Endothelial cell of umbilical vein (primary cell): ENCODE data around the gene TMEM167B. TPM values are rescaled to one million over a fixed set of nuclear protein-coding genes. Genes with fewer than 3 reads are reported as not detected.

Experiments used
- BruUV-seq: library from RNA; stranded (reverse); fragments of 400-500 nt; replicated peaks from 2 replicates; lab custom pipeline; 2021; lab: Mats Ljungman, UMichigan
- CTCF ChIA-PET: fragments of 300-600, 350-600 bp; sonication (Branson Sonifier 250); formaldehyde crosslinking; loops from one replicate; lab custom pipeline; 2021; ENCODE audit warnings: antibody characterized with exemption, inconsistent platforms; lab: Charles Lee
- POLR2A ChIA-PET: fragments of 300-600, 350-600 bp; sonication (Branson Sonifier 250); formaldehyde crosslinking; loops from one replicate; lab custom pipeline; 2021; ENCODE audit warnings: antibody characterized with exemption, inconsistent platforms; lab: Charles Lee
- DNase-seq: peaks from one replicate; pipeline ENCODE4 v3.0.0-alpha.2; 2011; ENCODE audit warnings: low read depth, low spot score
- FAIRE-seq: peaks from 2 replicates; lab custom pipeline; 2011; peaks lifted over from hg19 to GRCh38; lab: Jason Lieb, UNC
- H2AFZ ChIP-seq: 2 replicates; pipeline ENCODE4 v1.6.0; 2012; ENCODE audit warnings: low read depth, low read length, control low read depth, inconsistent platforms
- H3K27ac ChIP-seq: 2 replicates; pipeline ENCODE4 v1.5.1; 2011; ENCODE audit warnings: low read depth, mild to moderate bottlenecking, control low read depth, low read length, moderate library complexity; ENCODE audit not compliant: insufficient read depth
- H3K27me3 ChIP-seq, 2 experiments: 2 replicates each; pipeline versions ENCODE4 v1.6.0 to v1.6.1; 2011; ENCODE audit warnings: low read length in 2 of 2, mixed read lengths in 1 of 2; ENCODE audit not compliant: control insufficient read depth in 2 of 2, insufficient read depth in 2 of 2
- H3K36me3 ChIP-seq, 2 experiments: 2 replicates in 1 of 2; 3 replicates in 1 of 2; pipeline ENCODE4 v1.5.1; 2011; ENCODE audit warnings: low read length in 2 of 2, mild to moderate bottlenecking in 1 of 2, moderate library complexity in 1 of 2; ENCODE audit not compliant: control insufficient read depth in 2 of 2, insufficient read depth in 2 of 2; ENCODE audit errors: extremely low read depth in 1 of 2
- H3K4me1 ChIP-seq: 3 replicates; pipeline ENCODE4 v1.5.1; 2011; ENCODE audit warnings: mild to moderate bottlenecking, low read length; ENCODE audit not compliant: control insufficient read depth, insufficient read depth; ENCODE audit errors: extremely low read depth
- H3K4me2 ChIP-seq: 2 replicates; pipeline ENCODE4 v1.6.1; 2011; ENCODE audit warnings: low read length, control low read depth, mixed read lengths; ENCODE audit not compliant: insufficient read depth
- H3K4me3 ChIP-seq, 3 experiments: fragments of 200-600 bp in 1 of 3; sonication (generic), shearing (Covaris generic) in 1 of 3; replicated peaks in 1 of 3; 2 replicates each; pipeline ENCODE4 v1.5.1; 2011 to 2016; ENCODE audit warnings: control low read depth in 3 of 3, low read length in 3 of 3, mild to moderate bottlenecking in 2 of 3, inconsistent platforms in 1 of 3, low read depth in 1 of 3, moderate library complexity in 1 of 3; ENCODE audit not compliant: insufficient read depth in 1 of 3
- H3K79me2 ChIP-seq: 2 replicates; pipeline ENCODE4 v1.6.0; 2012; ENCODE audit warnings: low read length, inconsistent platforms; ENCODE audit not compliant: control insufficient read depth, insufficient read depth
- H3K9ac ChIP-seq: replicated peaks from 2 replicates; pipeline ENCODE3; 2011; ENCODE audit warnings: low read length, control low read depth; ENCODE audit not compliant: insufficient read depth; ENCODE audit errors: extremely low read depth
- H3K9me1 ChIP-seq: replicated peaks from 3 replicates; pipeline ENCODE4 v1.6.0; 2011; ENCODE audit warnings: mild to moderate bottlenecking, low read length; ENCODE audit not compliant: control insufficient read depth, insufficient read depth; ENCODE audit errors: extremely low read depth
- H3K9me3 ChIP-seq: replicated peaks from 2 replicates; pipeline ENCODE4 v1.5.1; 2012; ENCODE audit warnings: low read length, inconsistent platforms; ENCODE audit not compliant: control insufficient read depth, insufficient read depth
- H4K20me1 ChIP-seq: replicated peaks from 2 replicates; pipeline ENCODE3; 2011; ENCODE audit warnings: mild to moderate bottlenecking, low read length; ENCODE audit not compliant: control insufficient read depth, insufficient read depth; ENCODE audit errors: extremely low read depth
- CTCF ChIP-seq, 2 donors: IDR thresholded peaks; 1 replicate in 1 of 2; 2 replicates in 1 of 2; pipeline ENCODE4 v1.5.1; 2011; ENCODE audit warnings: low read length in 2 of 2, mild to moderate bottlenecking in 2 of 2, moderate library complexity in 2 of 2, control low read depth in 1 of 2, inconsistent platforms in 1 of 2, low read depth in 1 of 2; ENCODE audit not compliant: insufficient read depth in 1 of 2; ENCODE audit errors: extremely low read depth in 1 of 2
- EZH2 ChIP-seq: IDR thresholded peaks from 2 replicates; pipeline ENCODE4 v1.6.1; 2012; ENCODE audit warnings: borderline replicate concordance, low read depth, mild to moderate bottlenecking, moderate library complexity, low read length, inconsistent platforms; ENCODE audit not compliant: severe bottlenecking
- FOS ChIP-seq: IDR thresholded peaks from 2 replicates; pipeline ENCODE4 v1.6.1; 2011; ENCODE audit warnings: mild to moderate bottlenecking, low read length, moderate library complexity, borderline replicate concordance; ENCODE audit not compliant: insufficient read depth
- MAX ChIP-seq: IDR thresholded peaks from 2 replicates; pipeline ENCODE4 v1.6.1; 2011; ENCODE audit not compliant: insufficient read depth, insufficient read length
- MYC ChIP-seq: IDR thresholded peaks from one replicate; pipeline ENCODE4 v1.6.1; 2011; ENCODE audit warnings: mild to moderate bottlenecking, low read depth, low read length
- POLR2A ChIP-seq: IDR thresholded peaks from 2 replicates; pipeline ENCODE4 v1.6.1; 2012; ENCODE audit warnings: low read depth, mild to moderate bottlenecking, control low read depth, low read length
- POLR2AphosphoS5 ChIP-seq: IDR thresholded peaks from 2 replicates; pipeline ENCODE4 v1.6.1; 2012; ENCODE audit warnings: low read depth, mild to moderate bottlenecking, control low read depth, low read length, moderate library complexity; ENCODE audit not compliant: insufficient read depth
- dilution Hi-C: fragments of 300-500 bp; cut with MboI; formaldehyde crosslinking; loops from one replicate; pipeline ENCODE4 v1.15.0; 2019; ENCODE audit warnings: low sequenced_read_pairs; ENCODE audit not compliant: extremely low pct_ligation_motif_present
- intact Hi-C: fragments of 100-400 bp; cut with micrococcal nuclease; formaldehyde crosslinking; loops from one replicate; pipeline ENCODE4 v1.10.0; 2022
- polyA plus RNA-seq, 4 experiments: library from polyadenylated mRNA; depleted of rRNA in 3 of 4; stranded (reverse) in 3 of 4; unstranded in 1 of 4; fragments of >200 nt; gene quantifications; 2 replicates each; pipeline versions ENCODE4 v1.2.1 to v1.2.3, GENCODE V29; 2011 to 2012; ENCODE audit warnings: missing spikeins in 1 of 4
- total RNA-seq: library from RNA; stranded (reverse); gene quantifications from 2 replicates; pipeline ENCODE4 v1.2.3, GENCODE V29; 2021

TMEM167B gene
- total and polyA plus RNA-seq, 2 donors (not counting 3 experiments of a cell fraction or from before 2014, with no cell fraction given): 6.7 to 21.1 TPM

GRCh38 chr1:109104364-109105151 lies 14.0 kb downstream of the TMEM167B start:
- H2AFZ ChIP-seq: no peak overlapping the region
- DNase-seq: no peak
- no peaks in the 10 kb centered on the region for H4K20me1 ChIP-seq
- no peak overlapping the region for H3K27ac ChIP-seq
- TF ChIP-seq FOS (no peak), POLR2A (peak; percentile 20)
- dilution Hi-C loops: no loop called here
- H3K36me3 ChIP-seq: no peaks in the 10 kb centered on the region
- peaks cover 3 to 7% of the 10 kb centered on the region in 2 experiments for H3K27me3 ChIP-seq
- no peak overlapping the region for H3K4me2 ChIP-seq
- POLR2A ChIA-PET: interaction anchor here (0.6 to 0.7 kb wide), 2 partner anchors 14 to 29 kb away, joined by 3 to 8 read pairs; partner anchors contain the start of genes TAF13 and TMEM167B
- CTCF ChIA-PET: interaction anchor here (2.5 kb wide), 1 partner anchor 8 kb away, joined by 16 read pairs; a partner anchor contains a TSS
- no peaks in the 10 kb centered on the region for H3K4me1 ChIP-seq
- no peaks in the 10 kb centered on the region for H3K9me3 ChIP-seq
- BruUV-seq: no TSS peak
- H3K79me2 ChIP-seq: peaks cover 14% of the 10 kb centered on the region
- intact Hi-C loops: no loop called here
- no peak overlapping the region for H3K9ac ChIP-seq
- FAIRE-seq: no peak
- no peak overlapping the region for H3K4me3 ChIP-seq
- H3K9me1 ChIP-seq: no peaks in the 10 kb centered on the region

GRCh38 chr1:109105881-109106280 lies 15.3 kb downstream of the TMEM167B start:
- Histone ChIP-seq H3K9me3 (no peaks in the 10 kb centered on the region), H4K20me1 (no peaks in the 10 kb centered on the region), H3K4me2 (no peak overlapping the region), H3K4me1 (no peaks in the 10 kb centered on the region), H3K27me3 (peaks cover 9 to 20% of the 10 kb centered on the region in 2 experiments), H2AFZ (no peak overlapping the region), H3K79me2 (peaks cover 5% of the 10 kb centered on the region), H3K4me3 (no peak overlapping the region), H3K36me3 (no peaks in the 10 kb centered on the region), H3K9ac (no peak overlapping the region), H3K27ac (no peak overlapping the region), H3K9me1 (no peaks in the 10 kb centered on the region)
- ChIA-PET CTCF (no interaction called here), POLR2A (no interaction called here)
- dilution Hi-C loops (no loop called here), intact Hi-C loops (no loop called here)
- no peak for TF ChIP-seq MAX
- TF ChIP-seq POLR2AphosphoS5: no peak
- no peak for TF ChIP-seq MYC
- no peak for TF ChIP-seq CTCF (IDR thresholded peaks at IDR 0.05; ENCODE audit: extremely low read depth in 1 of 2, insufficient read depth in 1 of 2, low read depth in 1 of 2, low read length in 2 of 2)
- no peak for TF ChIP-seq EZH2
- no peak for DNase-seq
- no peak for FAIRE-seq
- BruUV-seq: no TSS peak
